Neural cell (in vitro differentiated cells): Measurements from ENCODE around the gene ELMO1. TPM values are rescaled to one million over a fixed set of nuclear protein-coding genes. Genes with fewer than 3 reads are reported as not detected.

ENCODE experiments used
- H2AFZ ChIP-seq: fragments of 200-600, 300-800 bp; sonication (generic), shearing (Covaris generic); 2 replicates; pipeline ENCODE4 v1.6.0; 2014; ENCODE audit warnings: low read depth, mild to moderate bottlenecking, antibody characterized with exemption, low read length, moderate library complexity
- H3F3A ChIP-seq: fragments of 200-600 bp; shearing (Covaris generic); 2 replicates; pipeline ENCODE4 v1.6.1; 2016; ENCODE audit warnings: mild to moderate bottlenecking, moderate library complexity, mixed read lengths, antibody characterized with exemption, low read length; ENCODE audit not compliant: insufficient read depth, poor library complexity, severe bottlenecking
- H3K27ac ChIP-seq: fragments of 200-600, 300-800 bp; sonication (generic), shearing (Covaris generic); 2 replicates; pipeline ENCODE4 v1.5.1; 2014; ENCODE audit warnings: mild to moderate bottlenecking, low read length, moderate library complexity
- H3K27me3 ChIP-seq: fragments of 300-800, 200-600 bp; sonication (generic), shearing (Covaris generic); 2 replicates; pipeline ENCODE4 v1.6.0; 2014; ENCODE audit warnings: mild to moderate bottlenecking, low read depth, low read length, moderate library complexity; ENCODE audit not compliant: insufficient read depth
- H3K36me3 ChIP-seq: fragments of 300-800, 200-600 bp; sonication (generic), shearing (Covaris generic); 2 replicates; pipeline ENCODE4 v1.5.1; 2014; ENCODE audit warnings: mild to moderate bottlenecking, antibody characterized with exemption, low read length, moderate library complexity; ENCODE audit not compliant: insufficient read depth
- H3K4me2 ChIP-seq: fragments of 300-800, 200-600 bp; sonication (generic), shearing (Covaris generic); 2 replicates; pipeline ENCODE4 v1.6.0; 2014; ENCODE audit warnings: mild to moderate bottlenecking, low read length
- H3K4me3 ChIP-seq: fragments of 300-800, 200-600 bp; sonication (generic), shearing (Covaris generic); 2 replicates; pipeline ENCODE4 v1.5.1; 2014; ENCODE audit warnings: mild to moderate bottlenecking, low read length, moderate library complexity
- H3K79me2 ChIP-seq: fragments of 200-600 bp; shearing (Covaris generic); replicated peaks from 2 replicates; pipeline ENCODE4 v1.6.0; 2014; ENCODE audit warnings: mild to moderate bottlenecking, low read length, moderate library complexity; ENCODE audit not compliant: insufficient read depth
- H3K9ac ChIP-seq: fragments of 300-800, 200-600 bp; sonication (generic), shearing (Covaris generic); 2 replicates; pipeline ENCODE4 v1.6.1; 2016; ENCODE audit warnings: mild to moderate bottlenecking, low read length, mixed read lengths
- H3K9me2 ChIP-seq: fragments of 200-600 bp; shearing (Covaris generic); 2 replicates; pipeline ENCODE4 v1.6.1; 2016; ENCODE audit warnings: mild to moderate bottlenecking, low read length, mixed read lengths; ENCODE audit not compliant: insufficient read depth
- H3K9me3 ChIP-seq: fragments of 200-600, 300-800 bp; sonication (generic), shearing (Covaris generic); 2 replicates; pipeline ENCODE4 v1.6.1; 2016; ENCODE audit warnings: mild to moderate bottlenecking, mixed run types, low read length, moderate library complexity, mixed read lengths
- H4K20me1 ChIP-seq: fragments of 200-600 bp; shearing (Covaris generic); 2 replicates; pipeline ENCODE4 v1.6.1; 2016; ENCODE audit warnings: mild to moderate bottlenecking, mixed run types; ENCODE audit not compliant: insufficient read depth
- EP300 ChIP-seq: fragments of 450-650 bp; conservative IDR thresholded peaks from 2 replicates; pipeline ENCODE4 v1.6.1; 2014; ENCODE audit warnings: antibody characterized with exemption, mild to moderate bottlenecking, moderate library complexity; ENCODE audit not compliant: poor library complexity, severe bottlenecking
- EZH2 ChIP-seq: fragments of 200-600, 300-800 bp; shearing (Covaris generic), sonication (generic); IDR thresholded peaks from 2 replicates; pipeline ENCODE4 v1.6.1; 2014; ENCODE audit warnings: antibody characterized with exemption, low read length, borderline replicate concordance, mild to moderate bottlenecking; ENCODE audit not compliant: insufficient read depth, poor library complexity, severe bottlenecking
- MXI1 ChIP-seq: fragments of 450-650 bp; conservative IDR thresholded peaks from 2 replicates; pipeline ENCODE4 v1.6.1; 2014; ENCODE audit warnings: antibody characterized with exemption, mild to moderate bottlenecking; ENCODE audit not compliant: poor library complexity, severe bottlenecking
- POLR2AphosphoS5 ChIP-seq: IDR thresholded peaks from 2 replicates; pipeline ENCODE4 v1.6.1; 2012
- RAD21 ChIP-seq: fragments of 450-650 bp; conservative IDR thresholded peaks from 2 replicates; pipeline ENCODE4 v1.6.1; 2014; ENCODE audit warnings: antibody characterized with exemption, mild to moderate bottlenecking, moderate library complexity
- SMC3 ChIP-seq: fragments of 450-650 bp; conservative IDR thresholded peaks from 2 replicates; pipeline ENCODE4 v1.6.1; 2014; ENCODE audit warnings: antibody characterized with exemption, mild to moderate bottlenecking, moderate library complexity; ENCODE audit not compliant: poor library complexity
- TAF1 ChIP-seq: IDR thresholded peaks from 2 replicates; pipeline ENCODE4 v1.6.1; 2012; ENCODE audit warnings: low read depth
- polyA plus RNA-seq: library from polyadenylated mRNA; depleted of rRNA; stranded (reverse); fragments of >200 nt; gene quantifications from 2 replicates; pipeline ENCODE4 v1.2.3, GENCODE V29; 2014
- TF ChIP-seq, protein P1 (sequence below): fragments of 450-650 bp; IDR thresholded peaks from 2 replicates; pipeline ENCODE4 v1.5.1; 2014; ENCODE audit warnings: antibody characterized with exemption, mild to moderate bottlenecking, moderate library complexity; ENCODE audit not compliant: poor library complexity, severe bottlenecking
- TF ChIP-seq, protein P2 (sequence below): IDR thresholded peaks from 2 replicates; pipeline ENCODE4 v1.6.1; 2012; ENCODE audit warnings: borderline replicate concordance

The ELMO1 gene
- polyA plus RNA-seq, 1 donor from 2014 or later: 12.2 TPM

DNA sequence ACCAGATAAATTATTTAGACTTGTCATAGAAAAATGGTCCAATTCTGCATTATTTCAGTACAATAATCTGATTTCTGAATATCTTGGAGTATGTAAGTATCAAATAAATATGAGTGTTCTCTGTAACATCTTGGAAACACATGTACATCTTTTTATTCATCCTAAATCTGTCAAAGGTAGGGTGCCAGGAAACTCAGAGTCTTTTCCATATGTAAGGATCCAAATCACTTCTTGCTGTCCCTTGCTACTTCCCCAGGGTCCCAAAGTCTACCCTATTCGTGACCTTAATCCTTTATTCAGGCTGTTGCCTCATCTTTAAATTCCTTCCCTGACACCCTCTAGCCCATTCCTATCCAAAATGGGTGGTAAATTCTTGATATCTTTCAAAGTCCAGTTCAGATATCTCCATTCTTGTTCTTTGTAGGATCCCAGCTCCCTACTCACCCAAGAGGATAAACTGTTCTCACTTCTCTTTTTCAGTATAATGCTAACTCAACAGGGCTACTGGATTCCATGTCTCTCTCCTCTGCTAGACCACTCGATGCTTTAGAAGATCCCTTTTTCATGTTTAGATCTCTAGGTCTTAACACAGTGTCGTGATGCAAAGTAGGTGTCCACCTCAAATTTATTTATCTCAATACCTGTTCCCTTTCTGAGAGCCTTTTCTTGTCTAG lies 493.1 kb downstream of the ELMO1 start:
- Histone ChIP-seq H3K4me3 (no peak overlapping the region), H4K20me1 (no peaks in the 10 kb centered on the region), H3K36me3 (no peaks in the 10 kb centered on the region), H3K79me2 (no peaks in the 10 kb centered on the region), H3K27me3 (no peaks in the 10 kb centered on the region), H3K4me2 (no peak overlapping the region), H3K9me2 (no peaks in the 10 kb centered on the region), H3K9me3 (no peaks in the 10 kb centered on the region), H3F3A (no peaks in the 10 kb centered on the region), H3K9ac (no peak overlapping the region), H2AFZ (no peak overlapping the region), H3K27ac (no peak overlapping the region)
- TF ChIP-seq, protein P1, sequence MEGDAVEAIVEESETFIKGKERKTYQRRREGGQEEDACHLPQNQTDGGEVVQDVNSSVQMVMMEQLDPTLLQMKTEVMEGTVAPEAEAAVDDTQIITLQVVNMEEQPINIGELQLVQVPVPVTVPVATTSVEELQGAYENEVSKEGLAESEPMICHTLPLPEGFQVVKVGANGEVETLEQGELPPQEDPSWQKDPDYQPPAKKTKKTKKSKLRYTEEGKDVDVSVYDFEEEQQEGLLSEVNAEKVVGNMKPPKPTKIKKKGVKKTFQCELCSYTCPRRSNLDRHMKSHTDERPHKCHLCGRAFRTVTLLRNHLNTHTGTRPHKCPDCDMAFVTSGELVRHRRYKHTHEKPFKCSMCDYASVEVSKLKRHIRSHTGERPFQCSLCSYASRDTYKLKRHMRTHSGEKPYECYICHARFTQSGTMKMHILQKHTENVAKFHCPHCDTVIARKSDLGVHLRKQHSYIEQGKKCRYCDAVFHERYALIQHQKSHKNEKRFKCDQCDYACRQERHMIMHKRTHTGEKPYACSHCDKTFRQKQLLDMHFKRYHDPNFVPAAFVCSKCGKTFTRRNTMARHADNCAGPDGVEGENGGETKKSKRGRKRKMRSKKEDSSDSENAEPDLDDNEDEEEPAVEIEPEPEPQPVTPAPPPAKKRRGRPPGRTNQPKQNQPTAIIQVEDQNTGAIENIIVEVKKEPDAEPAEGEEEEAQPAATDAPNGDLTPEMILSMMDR: no peak
- no peak for TF ChIP-seq TAF1
- no peak for TF ChIP-seq MXI1
- TF ChIP-seq, protein P2, sequence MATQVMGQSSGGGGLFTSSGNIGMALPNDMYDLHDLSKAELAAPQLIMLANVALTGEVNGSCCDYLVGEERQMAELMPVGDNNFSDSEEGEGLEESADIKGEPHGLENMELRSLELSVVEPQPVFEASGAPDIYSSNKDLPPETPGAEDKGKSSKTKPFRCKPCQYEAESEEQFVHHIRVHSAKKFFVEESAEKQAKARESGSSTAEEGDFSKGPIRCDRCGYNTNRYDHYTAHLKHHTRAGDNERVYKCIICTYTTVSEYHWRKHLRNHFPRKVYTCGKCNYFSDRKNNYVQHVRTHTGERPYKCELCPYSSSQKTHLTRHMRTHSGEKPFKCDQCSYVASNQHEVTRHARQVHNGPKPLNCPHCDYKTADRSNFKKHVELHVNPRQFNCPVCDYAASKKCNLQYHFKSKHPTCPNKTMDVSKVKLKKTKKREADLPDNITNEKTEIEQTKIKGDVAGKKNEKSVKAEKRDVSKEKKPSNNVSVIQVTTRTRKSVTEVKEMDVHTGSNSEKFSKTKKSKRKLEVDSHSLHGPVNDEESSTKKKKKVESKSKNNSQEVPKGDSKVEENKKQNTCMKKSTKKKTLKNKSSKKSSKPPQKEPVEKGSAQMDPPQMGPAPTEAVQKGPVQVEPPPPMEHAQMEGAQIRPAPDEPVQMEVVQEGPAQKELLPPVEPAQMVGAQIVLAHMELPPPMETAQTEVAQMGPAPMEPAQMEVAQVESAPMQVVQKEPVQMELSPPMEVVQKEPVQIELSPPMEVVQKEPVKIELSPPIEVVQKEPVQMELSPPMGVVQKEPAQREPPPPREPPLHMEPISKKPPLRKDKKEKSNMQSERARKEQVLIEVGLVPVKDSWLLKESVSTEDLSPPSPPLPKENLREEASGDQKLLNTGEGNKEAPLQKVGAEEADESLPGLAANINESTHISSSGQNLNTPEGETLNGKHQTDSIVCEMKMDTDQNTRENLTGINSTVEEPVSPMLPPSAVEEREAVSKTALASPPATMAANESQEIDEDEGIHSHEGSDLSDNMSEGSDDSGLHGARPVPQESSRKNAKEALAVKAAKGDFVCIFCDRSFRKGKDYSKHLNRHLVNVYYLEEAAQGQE: no peak
- no peak for TF ChIP-seq SMC3
- TF ChIP-seq EZH2: no peak
- no peak for TF ChIP-seq POLR2AphosphoS5
- no peak for TF ChIP-seq EP300
- TF ChIP-seq RAD21: no peak

DNA sequence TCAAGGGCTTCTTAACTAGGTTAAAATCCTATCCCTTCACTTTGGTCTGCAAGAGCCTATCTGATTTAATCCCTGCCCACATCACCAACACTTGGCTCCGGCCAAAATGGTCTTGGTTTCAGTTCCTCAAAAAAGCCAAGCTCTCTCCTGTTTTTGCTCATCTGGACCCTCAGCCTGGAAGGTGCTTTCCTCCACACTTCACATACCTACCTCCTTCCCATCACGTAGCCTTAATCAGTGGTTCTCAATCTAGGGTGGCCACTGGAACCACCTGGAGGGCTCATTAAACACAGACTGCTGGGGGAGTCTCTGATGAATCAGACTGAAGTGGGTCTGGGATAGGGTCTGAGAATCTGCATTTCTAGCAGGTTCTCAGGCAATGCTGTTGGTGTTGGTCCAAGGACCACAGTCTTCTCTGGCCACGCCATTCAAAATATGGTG lies 497.4 kb downstream of the ELMO1 start:
- Histone ChIP-seq H3F3A (no peaks in the 10 kb centered on the region), H3K27me3 (no peaks in the 10 kb centered on the region), H3K36me3 (no peaks in the 10 kb centered on the region), H2AFZ (no peak overlapping the region), H4K20me1 (no peaks in the 10 kb centered on the region), H3K79me2 (no peaks in the 10 kb centered on the region), H3K4me2 (no peak overlapping the region), H3K9ac (no peak overlapping the region), H3K9me2 (no peaks in the 10 kb centered on the region), H3K9me3 (no peaks in the 10 kb centered on the region), H3K27ac (no peak overlapping the region), H3K4me3 (no peak overlapping the region)
- TF ChIP-seq RAD21 (no peak), TAF1 (no peak), POLR2AphosphoS5 (no peak), EP300 (no peak), EZH2 (no peak), MXI1 (no peak), SMC3 (no peak)
- TF ChIP-seq, protein P2: no peak
- TF ChIP-seq, protein P1: no peak
